Liver (tissue), 9 donors: Measurements from ENCODE around the gene SFXN2. TPM values are rescaled to one million over a fixed set of nuclear protein-coding genes. Genes with fewer than 3 reads are reported as not detected.

Experiments
- DNase-seq: peaks from one replicate; pipeline ENCODE4 v3.0.0-alpha.2; 2017; ENCODE audit warnings: low spot score
- H3K27ac ChIP-seq, 2 donors: one replicate each; pipeline ENCODE4 v1.7.0; 2013; ENCODE audit warnings: inconsistent platforms in 2 of 2, low read length in 2 of 2, control low read depth in 1 of 2, low read depth in 1 of 2, mild to moderate bottlenecking in 1 of 2
- H3K27me3 ChIP-seq, 4 donors: one replicate each; pipeline versions ENCODE4 v1.6.1 to v1.7.0; 2013; ENCODE audit warnings: low read length in 3 of 4, inconsistent platforms in 1 of 4, mild to moderate bottlenecking in 1 of 4, moderate library complexity in 1 of 4; ENCODE audit not compliant: control insufficient read depth in 4 of 4, insufficient read depth in 4 of 4
- H3K36me3 ChIP-seq, 4 donors: one replicate each; pipeline versions ENCODE4 v1.6.1 to v1.7.0; 2013; ENCODE audit warnings: low read length in 3 of 4, mild to moderate bottlenecking in 3 of 4, low read depth in 1 of 4, moderate library complexity in 1 of 4; ENCODE audit not compliant: control insufficient read depth in 4 of 4, insufficient read depth in 3 of 4
- H3K4me1 ChIP-seq, 4 donors: one replicate each; pipeline versions ENCODE4 v1.6.1 to v1.7.0; 2013; ENCODE audit warnings: low read length in 3 of 4, mild to moderate bottlenecking in 3 of 4, moderate library complexity in 1 of 4; ENCODE audit not compliant: control insufficient read depth in 4 of 4, insufficient read depth in 4 of 4
- H3K4me3 ChIP-seq, 3 donors: one replicate each; pipeline versions ENCODE4 v1.6.1 to v1.7.0; 2013; ENCODE audit warnings: low read length in 3 of 3, control low read depth in 1 of 3, low read depth in 1 of 3, mild to moderate bottlenecking in 1 of 3
- H3K9ac ChIP-seq, 2 donors: one replicate each; pipeline ENCODE4 v1.7.0; 2013; ENCODE audit warnings: low read length in 2 of 2, mild to moderate bottlenecking in 2 of 2, moderate library complexity in 2 of 2, control low read depth in 1 of 2, low read depth in 1 of 2
- H3K9me3 ChIP-seq, 4 donors: one replicate each; pipeline versions ENCODE4 v1.6.1 to v1.7.0; 2013; ENCODE audit warnings: low read length in 3 of 4; ENCODE audit not compliant: control insufficient read depth in 4 of 4
- ATF3 ChIP-seq: IDR thresholded peaks from 2 replicates; pipeline ENCODE4 v1.6.1; 2016; ENCODE audit warnings: antibody characterized with exemption
- EGR1 ChIP-seq, 2 donors: IDR thresholded peaks; 2 replicates each; pipeline ENCODE4 v1.6.1; 2016 to 2018; ENCODE audit warnings: antibody characterized with exemption in 2 of 2, low read depth in 2 of 2
- FOXA1 ChIP-seq: IDR thresholded peaks from 2 replicates; pipeline ENCODE4 v1.6.1; 2016; ENCODE audit warnings: antibody characterized with exemption
- FOXA2 ChIP-seq: IDR thresholded peaks from 2 replicates; pipeline ENCODE4 v1.6.1; 2016; ENCODE audit warnings: antibody characterized with exemption
- GABPA ChIP-seq, 2 donors: IDR thresholded peaks in 1 of 2; conservative IDR thresholded peaks in 1 of 2; 2 replicates each; pipeline ENCODE4 v1.6.1; 2016; ENCODE audit warnings: antibody characterized with exemption in 2 of 2, mild to moderate bottlenecking in 1 of 2, moderate library complexity in 1 of 2
- HNF4G ChIP-seq: IDR thresholded peaks from 2 replicates; pipeline ENCODE4 v1.6.1; 2016; ENCODE audit warnings: antibody characterized with exemption
- JUND ChIP-seq, 2 donors: IDR thresholded peaks; 2 replicates each; pipeline ENCODE4 v1.6.1; 2016; ENCODE audit warnings: antibody characterized with exemption in 2 of 2
- MAX ChIP-seq: IDR thresholded peaks from 2 replicates; pipeline ENCODE4 v1.6.1; 2016; ENCODE audit warnings: antibody characterized with exemption
- NR2F2 ChIP-seq: IDR thresholded peaks from 2 replicates; pipeline ENCODE4 v1.6.1; 2016; ENCODE audit warnings: antibody characterized with exemption
- RAD21 ChIP-seq, 2 donors: IDR thresholded peaks; 2 replicates each; pipeline ENCODE4 v1.6.1; 2016; ENCODE audit warnings: antibody characterized with exemption in 2 of 2, mild to moderate bottlenecking in 2 of 2
- REST ChIP-seq: IDR thresholded peaks from 2 replicates; pipeline ENCODE4 v1.6.1; 2016; ENCODE audit warnings: antibody characterized with exemption, mild to moderate bottlenecking
- RXRA ChIP-seq, 2 donors: IDR thresholded peaks; 2 replicates each; pipeline ENCODE4 v1.6.1; 2017 to 2018; ENCODE audit warnings: antibody characterized with exemption in 2 of 2, mild to moderate bottlenecking in 1 of 2
- SP1 ChIP-seq: IDR thresholded peaks from 2 replicates; pipeline ENCODE4 v1.6.1; 2018; ENCODE audit warnings: antibody characterized with exemption, mild to moderate bottlenecking
- TAF1 ChIP-seq: conservative IDR thresholded peaks from 2 replicates; pipeline ENCODE4 v1.6.1; 2016; ENCODE audit warnings: antibody characterized with exemption, mild to moderate bottlenecking
- YY1 ChIP-seq: IDR thresholded peaks from 2 replicates; pipeline ENCODE4 v1.6.1; 2016; ENCODE audit warnings: antibody characterized with exemption, mild to moderate bottlenecking
- ZBTB33 ChIP-seq: IDR thresholded peaks from 2 replicates; pipeline ENCODE4 v1.6.1; 2016; ENCODE audit warnings: antibody characterized with exemption
- WGBS: extraction: QIAGEN DNeasy Blood & Tissue Kit; methylation state at CpG from one replicate; pipeline ENCODE4 v1.1.7; 2013; 5-methylcytosine and 5-hydroxymethylcytosine counted together
- polyA plus RNA-seq, 2 donors: library from polyadenylated mRNA; stranded (reverse) in 1 of 2; unstranded in 1 of 2; fragments of 200-250 nt in 1 of 2; fragments of >200 nt in 1 of 2; fragmentation: Nextera tagmentation in 1 of 2; extraction: Ambion mirVana in 1 of 2; gene quantifications; one replicate each; pipeline versions ENCODE4 v1.2.1 to v1.2.3, GENCODE V29; 2013 to 2015
- total RNA-seq, 2 donors: library from RNA; depleted of rRNA; stranded (reverse); fragments of >200 nt; gene quantifications; one replicate each; pipeline ENCODE4 v1.2.3, GENCODE V29; 2014
- TF ChIP-seq, protein P1 (sequence below): fragments of 150-350 bp; IDR thresholded peaks from 2 replicates; pipeline ENCODE4 v1.5.1; 2017; ENCODE audit warnings: improper control_type of control experiment, low read depth, low read length; ENCODE audit not compliant: missing input control
- donor health status: healthy.
- donor health status: healthy.
- donor health status: healthy.
- donor health status: healthy.
- donor health status: healthy.

The SFXN2 gene
- total and polyA plus RNA-seq, 4 donors = 6.0 to 22.6 (median 17.7) TPM

GRCh38 chr10:102698894-102699293, 15.5 kb upstream of the SFXN2 start:
- TF ChIP-seq EGR1 (IDR thresholded peaks at IDR 0.05; ENCODE audit: low read depth in 2 of 2) (no peak), MAX (no peak), RAD21 (IDR thresholded peaks at IDR 0.05) (no peak), HNF4G (no peak), RXRA (IDR thresholded peaks at IDR 0.05) (no peak), SP1 (no peak), NR2F2 (no peak), GABPA (IDR thresholded peaks at IDR 0.05 in 1 of 2, conservative IDR thresholded peaks at IDR 0.05 in 1 of 2) (no peak), ATF3 (no peak), REST (no peak), TAF1 (no peak)
- TF ChIP-seq, protein P1, sequence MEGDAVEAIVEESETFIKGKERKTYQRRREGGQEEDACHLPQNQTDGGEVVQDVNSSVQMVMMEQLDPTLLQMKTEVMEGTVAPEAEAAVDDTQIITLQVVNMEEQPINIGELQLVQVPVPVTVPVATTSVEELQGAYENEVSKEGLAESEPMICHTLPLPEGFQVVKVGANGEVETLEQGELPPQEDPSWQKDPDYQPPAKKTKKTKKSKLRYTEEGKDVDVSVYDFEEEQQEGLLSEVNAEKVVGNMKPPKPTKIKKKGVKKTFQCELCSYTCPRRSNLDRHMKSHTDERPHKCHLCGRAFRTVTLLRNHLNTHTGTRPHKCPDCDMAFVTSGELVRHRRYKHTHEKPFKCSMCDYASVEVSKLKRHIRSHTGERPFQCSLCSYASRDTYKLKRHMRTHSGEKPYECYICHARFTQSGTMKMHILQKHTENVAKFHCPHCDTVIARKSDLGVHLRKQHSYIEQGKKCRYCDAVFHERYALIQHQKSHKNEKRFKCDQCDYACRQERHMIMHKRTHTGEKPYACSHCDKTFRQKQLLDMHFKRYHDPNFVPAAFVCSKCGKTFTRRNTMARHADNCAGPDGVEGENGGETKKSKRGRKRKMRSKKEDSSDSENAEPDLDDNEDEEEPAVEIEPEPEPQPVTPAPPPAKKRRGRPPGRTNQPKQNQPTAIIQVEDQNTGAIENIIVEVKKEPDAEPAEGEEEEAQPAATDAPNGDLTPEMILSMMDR = no peak
- Histone ChIP-seq H3K4me3 (no peak overlapping the region), H3K27ac (no peak overlapping the region), H3K36me3 (peaks cover 1 to 9% (median 5%) of the 10 kb centered on the region in 4 donors), H3K4me1 (no peaks in the 10 kb centered on the region), H3K27me3 (no peaks in the 10 kb centered on the region), H3K9ac (no peak overlapping the region), H3K9me3 (no peaks in the 10 kb centered on the region)
- DNase-seq = no peak
- WGBS = 93% methylated on average over 2 of the region's 2 CpGs

DNA sequence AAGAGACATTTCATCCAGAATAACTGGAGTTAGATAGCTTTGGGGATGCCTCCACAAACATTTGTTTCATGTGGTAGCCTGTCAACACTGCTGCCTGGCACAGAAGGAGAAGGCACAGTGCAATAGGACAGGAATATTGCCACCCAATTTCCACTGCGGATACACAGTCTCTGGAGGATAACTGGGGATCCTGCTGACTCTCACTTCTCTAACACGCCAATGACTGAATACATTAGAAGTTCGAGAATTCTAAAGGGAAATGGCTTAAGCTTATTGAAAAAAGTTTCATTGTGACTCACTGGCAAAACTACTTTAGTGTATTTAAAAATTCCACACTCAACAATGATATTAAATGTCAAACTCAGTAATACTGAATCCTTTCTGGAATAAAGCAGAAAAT, 13.2 kb upstream of the SFXN2 start:
- Histone ChIP-seq H3K4me3 (no peak overlapping the region), H3K27ac (no peak overlapping the region), H3K36me3 (peaks cover 1 to 9% (median 5%) of the 10 kb centered on the region in 4 donors), H3K9me3 (no peaks in the 10 kb centered on the region), H3K9ac (no peak overlapping the region), H3K27me3 (no peaks in the 10 kb centered on the region), H3K4me1 (no peaks in the 10 kb centered on the region)
- no peak for DNase-seq
- no peak for TF ChIP-seq RXRA (IDR thresholded peaks at IDR 0.05)
- no peak for TF ChIP-seq FOXA2
- no peak for TF ChIP-seq REST
- no peak for TF ChIP-seq EGR1 (IDR thresholded peaks at IDR 0.05; ENCODE audit: low read depth in 2 of 2)
- TF ChIP-seq RAD21 (IDR thresholded peaks at IDR 0.05) = no peak
- no peak for TF ChIP-seq MAX
- TF ChIP-seq, protein P1 = no peak
- TF ChIP-seq ZBTB33 = no peak
- TF ChIP-seq JUND (IDR thresholded peaks at IDR 0.05) = no peak
- TF ChIP-seq YY1 = no peak
- TF ChIP-seq FOXA1 = no peak
- no peak for TF ChIP-seq TAF1
- TF ChIP-seq HNF4G = no peak
- whole genome bisulfite sequencing = 87% methylated on average over 3 of the region's 3 CpGs
